Pancreas (tissue), 10 donors: ENCODE data around the gene C3orf85. TPM values are rescaled to one million over a fixed set of nuclear protein-coding genes. Genes with fewer than 3 reads are reported as not detected.

ENCODE experiments used
- ATAC-seq, 4 donors: fragments of 200-7000 bp; cut with Tn5 transposase; one replicate each; pipeline versions ENCODE4 v1.8.0 to v1.9.1; 2020; ENCODE audit warnings: mild to moderate bottlenecking in 4 of 4, moderate library complexity in 4 of 4
- DNase-seq, 6 donors: peaks; one replicate each; pipeline ENCODE4 v3.0.0-alpha.2; 2020
- FAIRE-seq: peaks from 2 replicates; lab custom pipeline; 2012; peaks lifted over from hg19 to GRCh38; lab: Jason Lieb, UNC
- H3K27ac ChIP-seq, 4 donors: fragments of 200-600 bp; sonication (generic); 1 replicate in 3 of 4; 2 replicates in 1 of 4; pipeline versions ENCODE4 v1.5.0 to v1.8.0; 2020
- H3K27me3 ChIP-seq, 4 donors: fragments of 200-600 bp; one replicate each; pipeline ENCODE4 v1.8.0; 2021
- H3K36me3 ChIP-seq, 3 donors: fragments of 200-600 bp; sonication (generic) in 1 of 3; one replicate each; pipeline versions ENCODE4 v1.5.0 to v1.8.0; 2020 to 2021
- H3K4me1 ChIP-seq, 3 donors: fragments of 200-600 bp; one replicate each; pipeline ENCODE4 v1.8.0; 2021
- H3K4me3 ChIP-seq, 4 donors: fragments of 200-600 bp; sonication (generic) in 2 of 4; one replicate each; pipeline versions ENCODE4 v1.5.0 to v1.8.0; 2020 to 2021
- H3K9me3 ChIP-seq, 4 donors: fragments of 200-600 bp; one replicate each; pipeline ENCODE4 v1.8.0; 2021
- WGBS, 2 donors: extraction: QIAGEN DNeasy Blood & Tissue Kit; methylation state at CpG; one replicate each; pipeline ENCODE4 v1.1.7; 2013; 5-methylcytosine and 5-hydroxymethylcytosine counted together
- intact Hi-C, 3 donors: fragments of 100-400 bp; cut with DNase I; formaldehyde crosslinking; loops; one replicate each; pipeline versions ENCODE4 v1.11.1 to v1.14.2; 2022
- polyA plus RNA-seq, 2 donors: library from polyadenylated mRNA; stranded (reverse); fragments of 200-250 nt; gene quantifications; one replicate each; pipeline ENCODE4 v1.2.3, GENCODE V29; 2013
- total RNA-seq, 6 donors: library from RNA; stranded (reverse); fragmentation: NEBNext Ultra II Directional in 4 of 6; extraction: Animal tissue kit (Norgen Biotek cat#: 25700) in 4 of 6; gene quantifications; one replicate each; pipeline versions ENCODE4 v1.2.1 to v1.2.4, GENCODE V29; 2021 to 2023
- TF ChIP-seq, protein P1 (sequence below), 4 donors: fragments of 200-600 bp; sonication (generic) in 3 of 4; IDR thresholded peaks; one replicate each; pipeline versions ENCODE4 v1.5.0 to v1.8.0; 2021; ENCODE audit warnings: antibody characterized with exemption in 4 of 4
- donor health status: healthy with polysubstance abuse.
- donor health status: DM: no; HTN: no; CAD: no; lungs with moderate emphysema.
- donor health status: DM: no; HTN: no; CAD: no.
- donor health status: control.
- donor health status: control.
- donor health status: Bipolar disorder and iron deficiency.
- donor health status: DM: yes; HTN: yes; CAD: no.
- donor health status: DM: no; HTN: no; CAD: no.
- donor health status: DM: no; HTN: no; CAD: no.
- donor health status: DM: yes; HTN: yes; CAD: no.

Gene C3orf85
- total RNA-seq (not detected), polyA plus RNA-seq (not detected)

- Histone ChIP-seq H3K4me1 (no peaks in the 10 kb centered on the region), H3K4me3 (no peak within 1 kb of the TSS), H3K27ac (no peak within 1 kb of the TSS), H3K9me3 (no peaks in the 10 kb centered on the region), H3K27me3 (no peaks in the 10 kb centered on the region), H3K36me3 (no peaks in the 10 kb centered on the region)
- intact Hi-C loops = no loop called here
- DNase-seq = no peak
- 80 to 83% methylated on average over 3 of the region's 3 CpGs for WGBS, 2 donors
- no peak for ATAC-seq
- TF ChIP-seq, protein P1, sequence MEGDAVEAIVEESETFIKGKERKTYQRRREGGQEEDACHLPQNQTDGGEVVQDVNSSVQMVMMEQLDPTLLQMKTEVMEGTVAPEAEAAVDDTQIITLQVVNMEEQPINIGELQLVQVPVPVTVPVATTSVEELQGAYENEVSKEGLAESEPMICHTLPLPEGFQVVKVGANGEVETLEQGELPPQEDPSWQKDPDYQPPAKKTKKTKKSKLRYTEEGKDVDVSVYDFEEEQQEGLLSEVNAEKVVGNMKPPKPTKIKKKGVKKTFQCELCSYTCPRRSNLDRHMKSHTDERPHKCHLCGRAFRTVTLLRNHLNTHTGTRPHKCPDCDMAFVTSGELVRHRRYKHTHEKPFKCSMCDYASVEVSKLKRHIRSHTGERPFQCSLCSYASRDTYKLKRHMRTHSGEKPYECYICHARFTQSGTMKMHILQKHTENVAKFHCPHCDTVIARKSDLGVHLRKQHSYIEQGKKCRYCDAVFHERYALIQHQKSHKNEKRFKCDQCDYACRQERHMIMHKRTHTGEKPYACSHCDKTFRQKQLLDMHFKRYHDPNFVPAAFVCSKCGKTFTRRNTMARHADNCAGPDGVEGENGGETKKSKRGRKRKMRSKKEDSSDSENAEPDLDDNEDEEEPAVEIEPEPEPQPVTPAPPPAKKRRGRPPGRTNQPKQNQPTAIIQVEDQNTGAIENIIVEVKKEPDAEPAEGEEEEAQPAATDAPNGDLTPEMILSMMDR (IDR thresholded peaks at IDR 0.05) = no peak
- FAIRE-seq = no peak
Observed at GRCh38 chr3:109136523-109136922, at the start of gene C3orf85. Gene C3orf85, plus strand, starts transcription at chr3:109136719. Its CDS starts 129 bp downstream, at chr3:109136848.

GRCh38 chr3:109089265-109089664 lies 47.3 kb upstream of the C3orf85 start:
- 75 to 84% methylated on average over 1 of the region's 1 CpG for WGBS, 2 donors
- Histone ChIP-seq H3K4me1 (no peaks in the 10 kb centered on the region), H3K36me3 (no peaks in the 10 kb centered on the region), H3K9me3 (no peaks in the 10 kb centered on the region), H3K4me3 (no peak overlapping the region), H3K27ac (no peak overlapping the region), H3K27me3 (no peaks in the 10 kb centered on the region)
- no peak for DNase-seq
- intact Hi-C loops = no loop called here
- TF ChIP-seq, protein P1 (IDR thresholded peaks at IDR 0.05) = no peak
- ATAC-seq = no peak
- FAIRE-seq = no peak

- ATAC-seq = no peak
- Histone ChIP-seq H3K4me3 (no peak overlapping the region), H3K4me1 (no peaks in the 10 kb centered on the region), H3K27me3 (no peaks in the 10 kb centered on the region), H3K9me3 (no peaks in the 10 kb centered on the region), H3K36me3 (no peaks in the 10 kb centered on the region), H3K27ac (no peak overlapping the region)
- WGBS, 2 donors = 25 to 26% methylated on average over 2 of the region's 2 CpGs
- no peak for DNase-seq
- no peak for FAIRE-seq
- TF ChIP-seq, protein P1 (IDR thresholded peaks at IDR 0.05) = no peak
- intact Hi-C loops = loop anchor here in 1 of 3 donors (5.0 kb wide), 1 partner anchor 430 kb away; no protein-coding TSS in a partner anchor
Observed at GRCh38 chr3:109091846-109092245, 44.7 kb upstream of the C3orf85 start.

GRCh38 chr3:109093561-109093960 lies 43.0 kb upstream of the C3orf85 start:
- ATAC-seq (no peak), DNase-seq (no peak), FAIRE-seq (no peak)
- H3K27ac ChIP-seq = no peak overlapping the region
- H3K27me3 ChIP-seq = no peaks in the 10 kb centered on the region
- no peaks in the 10 kb centered on the region for H3K4me1 ChIP-seq
- intact Hi-C loops = loop anchor here in 1 of 3 donors (5.0 kb wide), 1 partner anchor 431 kb away; no protein-coding TSS in a partner anchor
- TF ChIP-seq, protein P1 (IDR thresholded peaks at IDR 0.05) = no peak
- no peaks in the 10 kb centered on the region for H3K9me3 ChIP-seq
- no peak overlapping the region for H3K4me3 ChIP-seq
- H3K36me3 ChIP-seq = no peaks in the 10 kb centered on the region

DNA sequence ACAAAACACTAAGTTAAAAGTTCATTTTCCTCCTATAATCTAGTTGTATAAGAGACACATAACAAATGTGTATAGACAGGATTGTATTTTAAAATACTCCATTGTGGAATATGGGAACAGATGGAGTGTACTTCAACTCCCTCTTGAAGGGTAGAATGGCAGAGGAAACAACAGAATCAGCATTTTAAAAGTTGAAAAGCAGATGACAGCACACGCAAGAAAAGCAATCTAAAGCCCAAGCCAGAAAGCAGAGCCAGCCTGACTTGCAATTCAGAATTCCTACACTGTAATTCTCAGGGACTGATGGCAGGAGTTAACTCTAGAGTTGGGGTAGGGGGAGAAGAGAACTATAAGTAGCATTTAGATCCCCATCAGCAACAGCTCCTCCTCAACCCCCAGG lies 41.4 kb upstream of the C3orf85 start:
- DNase-seq (no peak), FAIRE-seq (no peak), ATAC-seq (no peak)
- no peaks in the 10 kb centered on the region for H3K4me1 ChIP-seq
- H3K4me3 ChIP-seq = no peak overlapping the region
- 68 to 80% methylated on average over 1 of the region's 1 CpG for WGBS, 2 donors
- no peak overlapping the region for H3K27ac ChIP-seq
- intact Hi-C loops = no loop called here
- TF ChIP-seq, protein P1 (IDR thresholded peaks at IDR 0.05) = no peak
- H3K27me3 ChIP-seq = no peaks in the 10 kb centered on the region
- H3K9me3 ChIP-seq = no peaks in the 10 kb centered on the region
- no peaks in the 10 kb centered on the region for H3K36me3 ChIP-seq
